GM12878 (cell line): ENCODE results near the gene CFAP47. TPM values are rescaled to one million over a fixed set of nuclear protein-coding genes. Genes with fewer than 3 reads are reported as not detected.

Experiments
- ATAC-seq: fragments of 200-7000 bp; cut with Tn5 transposase; 3 replicates; pipeline ENCODE4 v1.9.1; 2020; ENCODE audit warnings: mild to moderate bottlenecking, moderate library complexity
- BruUV-seq: library from RNA; stranded (reverse); fragments of 400-500 nt; replicated peaks from 2 replicates; lab custom pipeline; 2021; lab: Mats Ljungman, UMichigan
- CTCF ChIA-PET: fragments of 300-600 bp; sonication (Branson Sonifier 250); formaldehyde crosslinking; extraction: SDS; loops from one replicate; lab custom pipeline; 2021; ENCODE audit warnings: inconsistent platforms; lab: Yijun Ruan, JAX
- POLR2A ChIA-PET: fragments of 350-600 bp; formaldehyde crosslinking; extraction: SDS; loops from one replicate; lab custom pipeline; 2021; ENCODE audit warnings: inconsistent platforms; lab: Charles Lee
- RAD21 ChIA-PET: fragments of 300-600 bp; sonication (Branson Sonifier 250); formaldehyde crosslinking; loops from one replicate; lab custom pipeline; 2023; ENCODE audit warnings: antibody characterized with exemption; ENCODE audit not compliant: unreplicated experiment; lab: Charles Lee
- SMC1A ChIA-PET: fragments of 300-600 bp; sonication (Branson Sonifier 250); formaldehyde crosslinking; loops from one replicate; lab custom pipeline; 2023; ENCODE audit not compliant: unreplicated experiment, uncharacterized antibody; lab: Charles Lee
- DNase-seq: peaks from one replicate; pipeline ENCODE4 v3.0.0-alpha.2; 2011; ENCODE audit warnings: low read depth, low spot score
- FAIRE-seq: peaks from 3 replicates; lab custom pipeline; 2011; peaks lifted over from hg19 to GRCh38; lab: Jason Lieb, UNC
- H2AFZ ChIP-seq: 2 replicates; pipeline ENCODE4 v1.6.0; 2011; ENCODE audit warnings: low read depth, low read length, control low read depth; ENCODE audit not compliant: control insufficient read depth
- H3K27ac ChIP-seq: 2 replicates; pipeline ENCODE4 v1.5.1; 2011; ENCODE audit warnings: control low read depth; ENCODE audit not compliant: control insufficient read depth, insufficient read depth
- H3K27me3 ChIP-seq, 2 experiments: replicated peaks in 1 of 2; 2 replicates each; pipeline versions ENCODE4 v1.6.0 to v1.6.1; 2011; ENCODE audit warnings: low read length in 1 of 2; ENCODE audit not compliant: control insufficient read depth in 2 of 2, insufficient read depth in 2 of 2
- H3K36me3 ChIP-seq, 2 experiments: 2 replicates each; pipeline ENCODE4 v1.5.1; 2011; ENCODE audit warnings: low read length in 1 of 2; ENCODE audit not compliant: control insufficient read depth in 2 of 2, insufficient read depth in 2 of 2
- H3K4me1 ChIP-seq: 2 replicates; pipeline ENCODE4 v1.6.1; 2011; ENCODE audit warnings: mild to moderate bottlenecking, low read length, moderate library complexity, mixed read lengths; ENCODE audit not compliant: control insufficient read depth, insufficient read depth
- H3K4me2 ChIP-seq: 2 replicates; pipeline ENCODE4 v1.6.0; 2011; ENCODE audit warnings: control low read depth; ENCODE audit not compliant: control insufficient read depth, insufficient read depth
- H3K4me3 ChIP-seq: fragments of 200-600 bp; sonication (generic); 2 replicates; pipeline ENCODE4 v1.5.1; 2016
- H3K79me2 ChIP-seq: 2 replicates; pipeline ENCODE4 v1.6.0; 2011; ENCODE audit warnings: low read length; ENCODE audit not compliant: control insufficient read depth, insufficient read depth
- H3K9ac ChIP-seq: 2 replicates; pipeline ENCODE4 v1.8.0; 2011; ENCODE audit warnings: low read length, control low read depth, mixed read lengths; ENCODE audit not compliant: control insufficient read depth, insufficient read depth
- H3K9me3 ChIP-seq: replicated peaks from 3 replicates; pipeline ENCODE4 v1.5.1; 2011; ENCODE audit warnings: mild to moderate bottlenecking, low read length; ENCODE audit not compliant: control insufficient read depth, insufficient read depth
- H4K20me1 ChIP-seq: 2 replicates; pipeline ENCODE4 v1.6.0; 2011; ENCODE audit not compliant: control insufficient read depth, insufficient read depth
- CEBPZ ChIP-seq: fragments of 150-350 bp; IDR thresholded peaks from 2 replicates; pipeline ENCODE4 v1.6.1; 2016; ENCODE audit warnings: low read depth, low read length
- CREB1 ChIP-seq: IDR thresholded peaks from 2 replicates; pipeline ENCODE4 v1.6.1; 2012; ENCODE audit warnings: low read depth, mild to moderate bottlenecking, inconsistent platforms
- CREM ChIP-seq: IDR thresholded peaks from 2 replicates; pipeline ENCODE4 v1.6.1; 2014; ENCODE audit warnings: antibody characterized with exemption, low read depth
- EP300 ChIP-seq, 2 experiments: fragments of 150-350 bp in 1 of 2; IDR thresholded peaks; 2 replicates each; pipeline ENCODE4 v1.6.1; 2011 to 2012; ENCODE audit warnings: low read depth in 2 of 2, low read length in 2 of 2, borderline replicate concordance in 1 of 2, improper control_type of control experiment in 1 of 2, inconsistent platforms in 1 of 2; ENCODE audit not compliant: control insufficient read depth in 1 of 2
- IRF4 ChIP-seq: IDR thresholded peaks from 2 replicates; pipeline ENCODE4 v1.6.1; 2011; ENCODE audit warnings: low read depth, low read length
- NKRF ChIP-seq: fragments of 450-650 bp; conservative IDR thresholded peaks from 2 replicates; pipeline ENCODE4 v1.6.1; 2017; ENCODE audit warnings: mild to moderate bottlenecking, moderate library complexity
- SMAD5 ChIP-seq: IDR thresholded peaks from 2 replicates; pipeline ENCODE4 v1.6.1; 2016; ENCODE audit warnings: antibody characterized with exemption, low read depth
- TCF7 ChIP-seq: IDR thresholded peaks from 2 replicates; pipeline ENCODE4 v1.6.1; 2014; ENCODE audit warnings: antibody characterized with exemption, borderline replicate concordance
- ZNF274 ChIP-seq: IDR thresholded peaks from one replicate; pipeline ENCODE4 v1.8.0; 2011; ENCODE audit not compliant: insufficient read length, insufficient read depth
- ZNF384 ChIP-seq: IDR thresholded peaks from 2 replicates; pipeline ENCODE4 v1.6.1; 2012; ENCODE audit warnings: low read depth, mild to moderate bottlenecking, low read length, improper control_type of control experiment, borderline replicate concordance
- ZZZ3 ChIP-seq: IDR thresholded peaks from 2 replicates; pipeline ENCODE4 v1.6.1; 2011; ENCODE audit warnings: low read depth; ENCODE audit not compliant: control insufficient read depth, insufficient read length
- WGBS: methylation state at CpG from one replicate; pipeline ENCODE4 v1.1.6; 2016; ENCODE audit warnings: low lambda C conversion rate; ENCODE audit not compliant: insufficient replicate concordance, insufficient coverage; ENCODE audit errors: missing lambda C conversion rate; 5-methylcytosine and 5-hydroxymethylcytosine counted together
- in situ Hi-C: fragments of 300-500 bp; cut with MboI; formaldehyde crosslinking; loops from 9 replicates; pipeline ENCODE4 v1.14.3; 2018; ENCODE audit warnings: mixed read lengths
- intact Hi-C: fragments of 100-400 bp; cut with micrococcal nuclease; formaldehyde crosslinking; loops from one replicate; pipeline ENCODE4 v1.14.2; 2022; ENCODE audit not compliant: unreplicated experiment
- polyA plus RNA-seq, 11 experiments: library from polyadenylated mRNA; depleted of rRNA in 4 of 11; unstranded in 6 of 11; stranded (reverse) in 5 of 11; fragments of >200 nt; fragmentation: Nextera tagmentation in 4 of 11; fragmentation: Illumina TruSeq in 1 of 11; extraction: Ambion mirVana in 4 of 11; extraction: Trizol in 1 of 11; gene quantifications; 1 replicate in 1 of 11; 2 replicates in 10 of 11; pipeline versions ENCODE4 v1.2.1 to v1.2.3, GENCODE V29; 2011 to 2016; ENCODE audit warnings: inconsistent platforms in 2 of 11, missing spikeins in 2 of 11, low read depth in 1 of 11
- total RNA-seq, 4 experiments: library from RNA; depleted of rRNA in 3 of 4; stranded (reverse); fragments of >200 nt in 3 of 4; fragmentation: Illumina TruSeq in 1 of 4; extraction: Trizol in 1 of 4; gene quantifications; 2 replicates each; pipeline versions ENCODE4 v1.2.1 to v1.2.3, GENCODE V29; 2013 to 2021

CFAP47 gene
- total and polyA plus RNA-seq, 10 of the 15 experiments (the other 5 are each of a cell fraction or from before 2014, with no cell fraction given) = 0.02 to 0.88 (median 0.06) TPM; not detected in 3

GRCh38 chrX:36199928-36200327, 280.4 kb downstream of the CFAP47 start:
- RAD21 ChIA-PET = no interaction called here
- FAIRE-seq (no peak), DNase-seq (no peak), ATAC-seq (no peak)
- no TSS peak for BruUV-seq
- SMC1A ChIA-PET = no interaction called here
- Histone ChIP-seq H3K27me3 (no peaks in the 10 kb centered on the region), H3K4me3 (no peak overlapping the region), H3K9ac (no peak overlapping the region), H3K36me3 (no peaks in the 10 kb centered on the region), H3K4me1 (no peaks in the 10 kb centered on the region), H3K9me3 (no peaks in the 10 kb centered on the region), H2AFZ (no peak overlapping the region), H3K4me2 (no peak overlapping the region), H3K27ac (no peak overlapping the region), H4K20me1 (no peaks in the 10 kb centered on the region), H3K79me2 (no peaks in the 10 kb centered on the region)
- CTCF ChIA-PET = no interaction called here
- in situ Hi-C loops = no loop called here
- intact Hi-C loops = no loop called here
- TF ChIP-seq TCF7 = no peak
- TF ChIP-seq EP300 (IDR thresholded peaks at IDR 0.05; ENCODE audit: borderline replicate concordance in 1 of 2, control insufficient read depth in 1 of 2, low read depth in 2 of 2, low read length in 2 of 2) = no peak
- TF ChIP-seq ZNF274 = no peak
- no peak for TF ChIP-seq CREM
- TF ChIP-seq CREB1 = no peak
- POLR2A ChIA-PET = no interaction called here

GRCh38 chrX:36214924-36215323, 295.4 kb downstream of the CFAP47 start:
- ChIA-PET SMC1A (no interaction called here), RAD21 (no interaction called here), POLR2A (no interaction called here), CTCF (no interaction called here)
- WGBS = 0% methylated on average over 1 of the region's 1 CpG
- Histone ChIP-seq H2AFZ (no peak overlapping the region), H3K9me3 (no peaks in the 10 kb centered on the region), H3K79me2 (no peaks in the 10 kb centered on the region), H3K36me3 (no peaks in the 10 kb centered on the region), H3K9ac (no peak overlapping the region), H3K27me3 (no peaks in the 10 kb centered on the region), H3K4me3 (no peak overlapping the region), H3K27ac (no peak overlapping the region), H4K20me1 (no peaks in the 10 kb centered on the region), H3K4me2 (no peak overlapping the region), H3K4me1 (no peaks in the 10 kb centered on the region)
- BruUV-seq = no TSS peak
- ATAC-seq = no peak
- intact Hi-C loops = no loop called here
- no peak for DNase-seq
- in situ Hi-C loops = no loop called here
- no peak for FAIRE-seq
- no peak for TF ChIP-seq SMAD5
- no peak for TF ChIP-seq ZNF384
- no peak for TF ChIP-seq IRF4
- no peak for TF ChIP-seq NKRF
- TF ChIP-seq ZZZ3 = no peak
- TF ChIP-seq CEBPZ = no peak
